Kidney tubule cell (primary cell): ENCODE data around the gene KIRREL1.

ENCODE experiments used
- DNase-seq: peaks from one replicate; pipeline ENCODE4 v3.0.0-alpha.2; 2018; ENCODE audit warnings: low spot score

KIRREL1 gene

GRCh38 chr1:157993147-157993917, at the start of gene KIRREL1:
TSS of gene KIRREL1 (plus strand) at chr1:157993645. CDS start at chr1:157993677, 32 bp downstream.
- DNase-seq = peak; percentile 75

- no peak for DNase-seq
These were observed 48.7 kb upstream of the KIRREL1 start for GRCh38 chr1:157944663-157945280.

DNA sequence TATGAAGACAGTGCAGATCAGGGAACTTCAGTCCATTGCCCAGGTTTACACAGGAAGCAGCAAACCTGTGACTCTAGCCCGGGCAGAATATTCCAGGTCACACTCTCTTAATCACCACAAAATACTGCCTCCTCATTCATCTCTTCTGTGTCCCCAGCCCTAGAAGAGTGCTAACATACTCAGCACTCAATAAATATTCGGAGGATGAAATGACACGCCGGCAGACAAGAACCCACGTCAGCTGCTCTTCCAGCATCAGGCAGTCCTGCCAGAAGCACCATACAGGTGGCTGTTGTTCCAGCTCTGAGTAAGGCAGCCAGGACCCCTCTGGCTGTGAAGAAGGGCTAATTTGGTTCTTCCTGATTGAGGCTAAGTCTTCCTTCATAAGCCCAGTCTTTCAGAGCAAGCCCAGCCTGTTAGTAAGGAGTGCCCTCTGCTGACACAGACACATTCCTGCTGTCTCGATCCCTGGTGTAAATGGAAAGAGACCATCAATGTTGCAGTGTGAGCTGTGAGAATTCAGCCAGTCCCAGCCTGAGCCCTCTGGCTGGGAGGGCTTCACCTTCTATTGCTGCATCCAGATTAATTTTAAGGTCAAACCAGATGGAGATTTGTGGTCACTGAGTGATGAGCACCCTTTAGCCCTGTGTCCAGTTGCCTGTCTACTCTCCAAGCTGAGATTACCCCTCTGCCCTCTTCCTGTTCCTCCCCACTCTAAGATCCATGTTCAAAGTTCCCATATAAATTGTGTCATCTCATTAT, 45.0 kb upstream of the KIRREL1 start:
- DNase-seq = peak; percentile 56

DNA sequence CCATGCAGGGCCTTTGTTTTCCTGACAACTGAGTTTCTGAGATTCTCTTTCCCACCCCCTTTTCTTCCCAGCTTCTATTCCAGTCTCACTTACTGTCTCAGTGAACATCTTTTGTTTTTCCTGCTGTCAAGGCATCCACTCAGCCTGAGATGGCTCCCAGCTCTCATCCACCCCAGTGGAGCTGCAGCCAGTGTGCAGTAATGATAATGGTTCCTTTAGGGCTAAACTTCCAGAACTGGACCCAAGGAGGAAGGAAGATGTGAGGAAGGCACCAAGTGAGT, 44.4 kb upstream of the KIRREL1 start:
- DNase-seq = no peak

DNA sequence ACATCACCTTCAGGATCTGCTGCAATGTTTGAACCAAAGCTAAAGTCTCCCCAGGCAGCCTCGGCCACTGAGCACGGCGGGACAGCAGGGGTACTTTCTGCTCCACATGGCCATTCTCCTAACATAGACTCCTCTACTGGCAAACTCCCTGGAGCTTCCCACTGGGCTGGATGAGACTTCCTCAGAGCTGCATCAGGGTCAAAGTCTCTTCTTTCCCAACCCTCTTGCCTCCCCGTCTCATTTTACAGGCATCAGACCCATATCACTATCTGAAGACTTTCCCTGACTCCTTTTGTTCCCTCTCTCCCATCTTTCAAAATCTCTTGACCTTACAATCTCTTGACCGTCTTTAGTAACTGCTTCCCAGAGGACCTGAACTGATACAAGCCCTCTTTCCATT, 42.2 kb upstream of the KIRREL1 start:
- no peak for DNase-seq

DNA sequence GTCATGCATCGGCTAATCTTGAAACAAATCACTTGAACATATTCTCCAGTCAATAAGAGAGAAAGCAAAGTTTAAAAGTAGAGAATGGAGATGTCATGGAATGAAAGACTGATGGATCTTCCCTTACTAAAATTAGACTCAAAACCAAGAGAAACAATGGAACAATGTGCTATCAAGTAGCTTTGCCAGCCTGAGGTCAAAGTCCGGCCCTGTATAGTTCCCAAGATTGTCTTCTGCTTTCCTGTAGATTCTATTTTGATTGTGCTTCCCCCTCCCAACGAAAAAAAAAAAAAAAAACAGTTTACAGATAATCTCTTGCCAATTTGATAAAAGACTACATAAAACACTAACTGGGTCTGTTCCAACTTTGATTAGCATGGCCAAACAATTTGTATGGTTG, 40.8 kb upstream of the KIRREL1 start:
- no peak for DNase-seq

DNA sequence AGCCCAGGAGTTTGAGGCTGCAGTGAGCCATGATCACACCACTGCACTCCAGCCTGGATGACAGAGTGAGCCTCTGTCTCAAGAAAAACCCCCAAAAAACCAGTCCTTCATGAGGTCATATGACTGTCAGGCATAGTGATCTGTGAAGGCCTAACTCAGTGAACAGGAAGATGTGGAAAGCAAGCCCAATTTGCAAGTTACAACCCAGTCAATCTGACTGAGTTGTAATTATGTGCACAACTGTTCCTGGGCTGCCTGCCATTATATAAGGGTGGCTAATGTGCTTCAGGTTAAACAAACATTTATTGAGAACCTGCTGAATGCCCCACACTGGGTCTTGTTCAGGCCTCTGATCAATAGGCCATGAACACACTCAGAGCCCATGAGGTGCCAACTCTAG, 38.2 kb upstream of the KIRREL1 start:
- no peak for DNase-seq

DNA sequence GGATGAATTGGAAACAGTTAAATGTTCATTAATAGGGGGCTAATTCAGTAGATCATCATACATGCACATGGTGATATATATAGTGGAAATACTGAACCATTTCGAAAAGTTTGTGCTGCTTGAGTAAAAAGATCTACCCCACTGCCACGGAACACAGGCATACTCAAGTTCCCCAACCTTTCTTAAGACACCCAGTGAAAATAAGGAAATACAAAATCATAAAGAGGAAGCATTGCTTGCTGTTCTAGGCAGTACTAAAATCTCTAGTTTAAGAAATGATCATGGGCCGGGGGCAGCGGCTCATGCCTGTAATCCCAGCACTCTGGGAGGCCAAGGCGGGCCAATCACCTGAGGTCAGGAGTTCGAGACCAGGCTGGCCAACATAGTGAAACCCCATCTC, 37.6 kb upstream of the KIRREL1 start:
- no peak for DNase-seq

GRCh38 chr1:157956732-157957131, 36.7 kb upstream of the KIRREL1 start:
- DNase-seq = no peak

DNA sequence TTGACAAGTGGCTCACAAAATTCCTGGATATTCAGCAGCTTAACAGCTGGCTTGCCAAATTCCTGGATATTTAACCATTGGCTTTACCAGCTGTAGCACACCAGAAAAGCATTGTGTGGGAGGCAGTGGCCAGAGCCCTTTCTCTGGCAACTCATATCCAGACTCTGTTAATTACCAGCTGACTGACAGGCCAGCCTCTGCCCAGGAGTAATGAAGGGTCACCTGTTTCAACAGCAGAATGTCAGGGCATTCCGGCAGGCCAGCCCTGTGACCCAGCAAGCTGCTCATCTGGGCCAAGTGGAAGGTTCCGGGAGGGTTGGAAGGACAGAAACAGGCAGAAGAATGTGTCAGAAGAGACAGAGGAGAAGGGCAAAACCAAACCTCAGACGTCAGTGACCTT, 35.2 kb upstream of the KIRREL1 start:
- DNase-seq = no peak

- no peak for DNase-seq
These were observed 33.7 kb upstream of the KIRREL1 start for GRCh38 chr1:157959750-157960149.

DNA sequence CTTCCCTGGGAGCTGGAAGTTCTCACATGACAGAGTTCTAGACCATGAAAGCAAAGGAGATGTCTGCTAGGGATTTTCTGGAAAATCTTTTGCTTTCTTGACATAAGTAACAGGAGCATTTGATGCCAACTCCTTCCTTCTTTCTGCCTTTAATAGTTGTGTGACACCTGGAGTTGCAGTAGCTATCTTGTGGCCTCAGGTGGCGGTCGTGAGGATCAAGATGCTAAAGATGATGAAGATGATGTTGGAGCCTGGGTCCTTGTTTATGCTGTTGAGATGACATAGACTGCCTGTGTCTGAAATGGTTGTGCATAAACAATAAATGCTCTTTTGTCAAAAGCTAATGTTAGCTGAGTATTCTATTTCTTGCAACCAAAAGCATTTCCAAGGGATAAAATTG, 32.7 kb upstream of the KIRREL1 start:
- no peak for DNase-seq

DNA sequence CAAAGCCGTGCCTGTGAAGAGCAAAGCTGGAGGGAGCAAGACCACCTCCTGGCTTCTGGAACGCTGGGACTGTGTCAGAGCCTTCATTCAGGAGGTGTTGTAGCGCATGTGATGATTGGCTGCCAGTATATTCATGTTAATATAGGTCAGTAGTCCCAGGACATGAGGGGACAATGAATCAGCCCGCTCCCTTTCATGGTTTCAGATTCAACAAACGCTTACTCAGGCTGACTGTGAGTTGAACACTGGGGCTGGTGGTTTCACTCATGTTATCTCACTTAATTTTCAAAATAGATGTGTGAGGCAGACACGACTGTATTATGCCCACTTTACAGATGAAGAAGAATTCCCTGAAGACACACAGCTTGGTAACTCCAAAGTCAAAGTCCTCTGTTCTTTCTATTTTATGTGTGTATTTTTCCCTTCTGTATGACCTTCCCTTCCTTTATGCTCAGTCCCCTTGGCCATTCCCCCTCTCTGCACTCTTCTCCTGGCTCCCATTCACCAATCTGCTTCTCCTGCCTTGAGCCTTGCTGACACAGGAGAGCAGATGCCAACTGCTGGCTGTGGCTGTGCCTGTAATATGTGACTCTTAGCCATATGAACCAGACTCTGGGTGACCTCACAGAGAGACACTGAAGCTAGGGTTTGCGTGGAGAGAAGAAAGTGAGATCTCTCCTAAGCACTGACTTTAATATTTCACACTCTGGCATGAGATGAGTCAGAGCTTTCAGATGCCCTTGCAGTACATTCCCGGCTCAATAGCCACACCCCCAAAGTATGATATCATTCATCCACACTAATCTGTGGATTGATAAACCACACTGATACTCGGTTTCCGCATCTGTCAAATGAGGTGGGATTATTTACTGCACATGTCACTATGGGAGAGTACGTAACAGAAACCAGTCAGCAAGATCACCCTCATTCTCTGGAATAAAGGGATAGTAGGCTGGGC, 31.4 kb upstream of the KIRREL1 start:
- DNase-seq = peak; percentile 93

- peak; percentile 83 for DNase-seq
These were observed 29.7 kb upstream of the KIRREL1 start for GRCh38 chr1:157963713-157964112.

GRCh38 chr1:157965584-157965983, 27.9 kb upstream of the KIRREL1 start:
- DNase-seq = no peak

- DNase-seq = peak; percentile 99
These were observed 27.4 kb upstream of the KIRREL1 start for GRCh38 chr1:157966031-157966537.

GRCh38 chr1:157967205-157967604, 26.2 kb upstream of the KIRREL1 start:
- no peak for DNase-seq

DNA sequence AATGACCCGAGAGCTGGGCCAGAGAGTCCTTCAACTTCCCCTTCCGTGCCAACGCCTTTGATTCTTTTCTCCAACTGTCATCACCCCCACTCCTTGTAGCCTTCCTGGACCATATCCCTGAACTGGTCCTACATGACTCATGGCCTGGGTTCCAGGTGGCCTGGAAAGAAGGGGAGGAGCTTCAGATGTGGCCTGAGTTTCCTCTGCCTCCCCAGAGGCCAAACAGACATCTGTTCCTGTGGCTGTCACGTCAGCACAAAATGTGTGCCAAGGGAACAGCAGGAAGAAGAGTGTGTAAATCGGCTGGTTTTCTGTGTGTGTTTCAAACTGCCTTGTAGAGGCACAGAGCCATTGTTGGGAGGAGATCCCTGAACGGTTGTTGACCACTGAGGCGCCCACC, 24.9 kb upstream of the KIRREL1 start:
- peak; percentile 98 for DNase-seq

GRCh38 chr1:157968946-157969345, 24.5 kb upstream of the KIRREL1 start:
- peak; percentile 89 for DNase-seq

GRCh38 chr1:157969697-157970485, 23.6 kb upstream of the KIRREL1 start:
- peak; percentile 90 for DNase-seq

DNA sequence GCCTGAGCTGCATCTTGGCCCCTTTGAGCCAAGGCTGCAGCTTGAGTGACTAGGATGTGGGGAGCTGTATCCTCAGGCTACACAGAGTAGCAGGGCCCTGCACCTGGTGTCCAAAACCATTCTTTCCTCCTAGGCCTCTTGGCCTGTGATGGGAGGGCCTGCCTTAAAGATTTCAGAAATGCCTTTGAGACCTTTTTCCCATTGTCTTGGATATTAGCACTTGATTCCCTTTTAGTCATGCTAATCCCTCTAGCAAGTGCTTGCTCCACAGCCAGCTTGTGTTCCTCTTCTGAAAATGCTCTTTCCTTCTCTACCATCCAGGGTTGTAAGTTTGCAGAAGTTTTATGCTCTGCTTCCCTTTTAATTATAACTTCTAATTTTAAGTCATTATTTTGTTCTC, 21.7 kb upstream of the KIRREL1 start:
- no peak for DNase-seq
